Testis (tissue), 3 donors: ENCODE measurements around the gene PPP4R1. TPM values are rescaled to one million over a fixed set of nuclear protein-coding genes. Genes with fewer than 3 reads are reported as not detected.

Source experiments
- DNase-seq: peaks from one replicate; pipeline ENCODE4 v3.0.0-alpha.2; 2019
- H3K27ac ChIP-seq, 2 donors: fragments of 200-600 bp; sonication (generic); one replicate each; pipeline ENCODE4 v1.5.1; 2019
- H3K27me3 ChIP-seq: fragments of 200-600 bp; sonication (generic); one replicate; pipeline ENCODE4 v1.5.1; 2019
- H3K36me3 ChIP-seq: fragments of 200-600 bp; sonication (generic); one replicate; pipeline ENCODE4 v1.5.1; 2017; ENCODE audit warnings: low read depth; ENCODE audit errors: missing control alignments
- H3K4me1 ChIP-seq: fragments of 200-600 bp; sonication (generic); one replicate; pipeline ENCODE4 v1.5.1; 2019
- H3K4me3 ChIP-seq, 2 donors: fragments of 200-600 bp; sonication (generic); one replicate each; pipeline ENCODE4 v1.5.1; 2017 to 2019
- H3K9me3 ChIP-seq: fragments of 200-600 bp; sonication (generic); one replicate; pipeline ENCODE4 v1.5.1; 2017
- POLR2A ChIP-seq: fragments of 450-650 bp; IDR thresholded peaks from one replicate; pipeline ENCODE4 v1.6.1; 2017; ENCODE audit warnings: antibody characterized with exemption, mild to moderate bottlenecking, moderate library complexity
- WGBS, 2 donors: methylation state at CpG; one replicate each; pipeline ENCODE4 v1.1.5; 2018; 5-methylcytosine and 5-hydroxymethylcytosine counted together
- intact Hi-C: fragments of 100-400 bp; cut with DNase I; formaldehyde crosslinking; loops from one replicate; pipeline ENCODE4 v1.15.1; 2023; ENCODE audit warnings: low total_unique reads
- polyA plus RNA-seq: library from polyadenylated mRNA; stranded (reverse); fragments of 350-450 nt; fragmentation: Illumina TruSeq; extraction: RNeasy Lipid Tissue Mini Kit (QIAGEN cat#74804); gene quantifications from one replicate; pipeline ENCODE4 v1.2.3, GENCODE V29; 2014; ENCODE audit warnings: low read depth, low replicate concordance; ENCODE audit not compliant: insufficient read depth
- small RNA-seq, 2 donors: library from RNA; depleted of rRNA; stranded (forward); fragments of <200 nt; gene quantifications; one replicate each; pipeline ENCODE3, GENCODE V24; 2016
- total RNA-seq, 2 donors: library from RNA; depleted of rRNA; stranded (reverse); fragments of >200 nt; gene quantifications; one replicate each; pipeline ENCODE4 v1.2.3, GENCODE V29; 2016
- TF ChIP-seq, protein P1 (sequence below), 3 experiments: fragments of 450-650 bp in 2 of 3; fragments of 200-600 bp in 1 of 3; sonication (generic) in 1 of 3; IDR thresholded peaks; one replicate each; pipeline ENCODE4 v1.5.1; 2016 to 2019; ENCODE audit warnings: antibody characterized with exemption in 3 of 3, mild to moderate bottlenecking in 2 of 3, moderate library complexity in 1 of 3

PPP4R1 gene
- total and polyA plus RNA-seq, 3 donors from 2014 or later, result 91.8 to 136 (median 128) TPM

- H3K36me3 ChIP-seq, result no peaks in the 10 kb centered on the region
- H3K9me3 ChIP-seq, result no peaks in the 10 kb centered on the region
- TF ChIP-seq POLR2A, result no peak
- TF ChIP-seq, protein P1, sequence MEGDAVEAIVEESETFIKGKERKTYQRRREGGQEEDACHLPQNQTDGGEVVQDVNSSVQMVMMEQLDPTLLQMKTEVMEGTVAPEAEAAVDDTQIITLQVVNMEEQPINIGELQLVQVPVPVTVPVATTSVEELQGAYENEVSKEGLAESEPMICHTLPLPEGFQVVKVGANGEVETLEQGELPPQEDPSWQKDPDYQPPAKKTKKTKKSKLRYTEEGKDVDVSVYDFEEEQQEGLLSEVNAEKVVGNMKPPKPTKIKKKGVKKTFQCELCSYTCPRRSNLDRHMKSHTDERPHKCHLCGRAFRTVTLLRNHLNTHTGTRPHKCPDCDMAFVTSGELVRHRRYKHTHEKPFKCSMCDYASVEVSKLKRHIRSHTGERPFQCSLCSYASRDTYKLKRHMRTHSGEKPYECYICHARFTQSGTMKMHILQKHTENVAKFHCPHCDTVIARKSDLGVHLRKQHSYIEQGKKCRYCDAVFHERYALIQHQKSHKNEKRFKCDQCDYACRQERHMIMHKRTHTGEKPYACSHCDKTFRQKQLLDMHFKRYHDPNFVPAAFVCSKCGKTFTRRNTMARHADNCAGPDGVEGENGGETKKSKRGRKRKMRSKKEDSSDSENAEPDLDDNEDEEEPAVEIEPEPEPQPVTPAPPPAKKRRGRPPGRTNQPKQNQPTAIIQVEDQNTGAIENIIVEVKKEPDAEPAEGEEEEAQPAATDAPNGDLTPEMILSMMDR (IDR thresholded peaks at IDR 0.05), result no peak
- 93 to 95% methylated on average over 6 of the region's 6 CpGs for WGBS, 2 donors
- H3K4me1 ChIP-seq, result no peaks in the 10 kb centered on the region
- no peak overlapping the region for H3K4me3 ChIP-seq
- no peaks in the 10 kb centered on the region for H3K27me3 ChIP-seq
- DNase-seq, result no peak
- intact Hi-C loops, result no loop called here
- no peak overlapping the region for H3K27ac ChIP-seq
Observed at GRCh38 chr18:9513971-9514512, 100.3 kb downstream of the PPP4R1 start.

GRCh38 chr18:9508446-9509025, 105.8 kb downstream of the PPP4R1 start:
- Histone ChIP-seq H3K36me3 (no peaks in the 10 kb centered on the region), H3K9me3 (no peaks in the 10 kb centered on the region), H3K4me3 (no peak overlapping the region), H3K4me1 (no peaks in the 10 kb centered on the region), H3K27me3 (no peaks in the 10 kb centered on the region), H3K27ac (no peak overlapping the region)
- TF ChIP-seq, protein P1 (IDR thresholded peaks at IDR 0.05), result no peak
- no peak for TF ChIP-seq POLR2A
- intact Hi-C loops, result no loop called here
- DNase-seq, result no peak
- whole genome bisulfite sequencing, 2 donors, result 52 to 64% methylated on average over 2 of the region's 2 CpGs

DNA sequence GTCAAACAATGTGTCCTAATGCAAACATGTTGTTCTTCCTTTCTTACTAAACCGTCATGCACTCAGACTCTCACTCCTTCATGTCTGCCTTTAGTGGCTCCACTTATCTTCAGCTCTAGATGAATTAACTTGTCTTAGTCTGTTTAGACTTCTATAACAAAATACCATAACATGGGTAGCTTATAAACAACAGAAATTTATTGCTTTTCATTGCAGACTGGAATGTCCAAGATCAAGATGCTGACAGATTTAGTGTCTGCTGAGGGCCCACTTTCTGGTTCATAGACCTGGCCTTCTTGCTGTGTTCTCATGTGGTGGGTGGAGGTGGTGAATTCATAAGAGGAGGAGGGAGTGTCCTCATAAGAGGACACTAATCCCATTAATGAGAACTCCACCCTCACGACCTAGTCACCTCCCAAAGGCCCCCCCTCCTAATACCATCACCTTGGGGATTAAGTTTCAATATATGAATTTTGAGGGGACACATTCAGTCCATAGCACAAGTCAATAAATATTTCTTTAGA, 106.7 kb downstream of the PPP4R1 start:
- Histone ChIP-seq H3K4me1 (no peaks in the 10 kb centered on the region), H3K4me3 (no peak overlapping the region), H3K27me3 (no peaks in the 10 kb centered on the region), H3K36me3 (no peaks in the 10 kb centered on the region), H3K27ac (no peak overlapping the region), H3K9me3 (no peaks in the 10 kb centered on the region)
- no peak for DNase-seq
- intact Hi-C loops, result no loop called here
- 85 to 89% methylated on average over 2 of the region's 2 CpGs for WGBS, 2 donors
- TF ChIP-seq, protein P1 (IDR thresholded peaks at IDR 0.05), result no peak
- no peak for TF ChIP-seq POLR2A

- Histone ChIP-seq H3K36me3 (no peaks in the 10 kb centered on the region), H3K27ac (no peak overlapping the region), H3K4me3 (no peak overlapping the region), H3K4me1 (no peaks in the 10 kb centered on the region), H3K27me3 (no peaks in the 10 kb centered on the region), H3K9me3 (no peaks in the 10 kb centered on the region)
- intact Hi-C loops, result no loop called here
- TF ChIP-seq, protein P1 (IDR thresholded peaks at IDR 0.05), result no peak
- no peak for TF ChIP-seq POLR2A
- 78 to 82% methylated on average over 4 of the region's 4 CpGs for WGBS, 2 donors
- DNase-seq, result no peak
Observed at GRCh38 chr18:9506046-9506792, 108.1 kb downstream of the PPP4R1 start.

Small RNA genes lying within 50 kb of the gene (small RNA-seq; reads per million reads assigned to genes)
- 0 reads per million in 2 donors for gene RNU2-27P
- 0 reads per million in 2 donors for gene RNU6-903P

Other genes with a start within 250 kb of the PPP4R1 start
- gene RALBP1, start 139.0 kb downstream of the PPP4R1 start, total RNA-seq, result 10 to 100 TPM; 46.3 to 59.8 TPM
- gene RALBP1, start 139.0 kb downstream of the PPP4R1 start, polyA plus RNA-seq, result 23.6 TPM
- gene RAB31, start 93.7 kb upstream of the PPP4R1 start, total RNA-seq, result 100 to 1,000 TPM in 1 of 2 donors, 10 to 100 TPM in 1; 75.9 to 110 TPM
- 81.5 TPM for gene RAB31, start 93.7 kb upstream of the PPP4R1 start, polyA plus RNA-seq